RWPE2 (cell line): ENCODE data around the gene SLC24A3.

Experiments
- ATAC-seq: fragments of 200-7000 bp; cut with Tn5 transposase; 3 replicates; pipeline ENCODE4 v1.9.1; 2021; ENCODE audit warnings: low read depth
- DNase-seq: peaks from one replicate; pipeline ENCODE4 v3.0.0-alpha.2; 2020; ENCODE audit warnings: low spot score
- H3K27ac ChIP-seq: fragments of 450-650 bp; 2 replicates; pipeline ENCODE4 v1.5.1; 2017; ENCODE audit warnings: mild to moderate bottlenecking; ENCODE audit not compliant: poor library complexity, severe bottlenecking
- H3K27me3 ChIP-seq: fragments of 250-450 bp; sonication (Bioruptor Pico); 2 replicates; pipeline ENCODE4 v1.5.1; 2021; ENCODE audit warnings: mild to moderate bottlenecking, moderate library complexity; ENCODE audit not compliant: insufficient read depth, poor library complexity, severe bottlenecking
- H3K36me3 ChIP-seq: fragments of 250-450 bp; sonication (Bioruptor Pico); 2 replicates; pipeline ENCODE4 v1.5.1; 2020; ENCODE audit warnings: low read depth, mild to moderate bottlenecking, moderate library complexity
- H3K4me1 ChIP-seq: fragments of 250-450 bp; sonication (Bioruptor Pico); 2 replicates; pipeline ENCODE4 v1.5.1; 2021; ENCODE audit warnings: mild to moderate bottlenecking, moderate library complexity; ENCODE audit not compliant: insufficient read depth, poor library complexity, severe bottlenecking
- H3K4me3 ChIP-seq: fragments of 250-450 bp; sonication (Bioruptor Pico); 2 replicates; pipeline ENCODE4 v1.5.1; 2021; ENCODE audit warnings: mild to moderate bottlenecking, moderate library complexity; ENCODE audit not compliant: severe bottlenecking
- H3K9me3 ChIP-seq: fragments of 250-450 bp; sonication (Bioruptor Pico); 2 replicates; pipeline ENCODE4 v1.5.1; 2021; ENCODE audit warnings: mild to moderate bottlenecking, moderate library complexity; ENCODE audit not compliant: severe bottlenecking
- CTCF ChIP-seq: fragments of 450-650 bp; IDR thresholded peaks from one replicate; pipeline ENCODE4 v1.5.1; 2017; ENCODE audit warnings: mild to moderate bottlenecking, moderate library complexity; ENCODE audit not compliant: poor library complexity, severe bottlenecking

SLC24A3 gene

GRCh38 chr20:19555726-19556125, 343.3 kb downstream of the SLC24A3 start:
- no peaks in the 10 kb centered on the region for H3K36me3 ChIP-seq
- H3K4me3 ChIP-seq: no peak overlapping the region
- no peak overlapping the region for H3K27ac ChIP-seq
- ATAC-seq (no peak), DNase-seq (no peak)
- no peaks in the 10 kb centered on the region for H3K27me3 ChIP-seq
- no peaks in the 10 kb centered on the region for H3K4me1 ChIP-seq
- TF ChIP-seq CTCF: no peak
- H3K9me3 ChIP-seq: no peaks in the 10 kb centered on the region

- ATAC-seq: no peak; the same call in 2 of the 3 replicates
Measured at GRCh38 chr20:19557291-19557690, 344.8 kb downstream of the SLC24A3 start.

DNA sequence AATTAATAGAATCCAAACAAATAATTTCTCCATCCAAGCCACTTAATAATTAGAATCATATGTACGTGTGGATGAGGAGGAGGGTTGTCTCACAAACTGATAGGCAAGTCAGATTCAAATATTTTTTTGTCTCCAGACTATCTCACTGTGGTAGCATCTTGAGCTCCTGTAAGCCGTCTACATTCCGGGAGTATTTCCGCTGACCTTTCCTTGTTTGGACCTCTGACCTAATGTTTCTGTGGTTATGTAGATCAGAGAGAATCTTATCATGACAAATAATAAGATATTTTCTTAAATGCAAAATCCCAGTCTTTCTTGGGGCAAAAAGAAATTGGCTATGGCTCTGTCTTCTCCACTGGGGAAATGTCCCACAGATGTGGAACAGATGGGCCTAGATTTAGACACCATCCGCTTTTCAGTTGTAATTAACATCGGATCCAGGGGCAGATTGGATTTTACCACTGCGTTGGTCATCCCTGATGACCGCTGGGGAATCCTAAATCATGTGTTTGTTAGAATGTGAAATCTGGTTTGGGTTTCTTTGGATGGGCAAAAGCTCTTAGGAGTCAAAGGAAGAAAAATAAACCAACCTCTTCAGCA, 348.5 kb downstream of the SLC24A3 start:
- Histone ChIP-seq H3K27me3 (no peaks in the 10 kb centered on the region), H3K4me1 (no peaks in the 10 kb centered on the region), H3K36me3 (no peaks in the 10 kb centered on the region), H3K9me3 (no peaks in the 10 kb centered on the region), H3K27ac (no peak overlapping the region), H3K4me3 (no peak overlapping the region)
- ATAC-seq (no peak), DNase-seq (no peak)
- no peak for TF ChIP-seq CTCF

More at GRCh38 chr20:19557291-19557690, 344.8 kb downstream of the SLC24A3 start:
- Histone ChIP-seq H3K4me3 (no peak overlapping the region), H3K36me3 (no peaks in the 10 kb centered on the region), H3K27me3 (no peaks in the 10 kb centered on the region), H3K4me1 (no peaks in the 10 kb centered on the region), H3K27ac (no peak overlapping the region), H3K9me3 (no peaks in the 10 kb centered on the region)
- no peak for DNase-seq
- no peak for TF ChIP-seq CTCF

DNA sequence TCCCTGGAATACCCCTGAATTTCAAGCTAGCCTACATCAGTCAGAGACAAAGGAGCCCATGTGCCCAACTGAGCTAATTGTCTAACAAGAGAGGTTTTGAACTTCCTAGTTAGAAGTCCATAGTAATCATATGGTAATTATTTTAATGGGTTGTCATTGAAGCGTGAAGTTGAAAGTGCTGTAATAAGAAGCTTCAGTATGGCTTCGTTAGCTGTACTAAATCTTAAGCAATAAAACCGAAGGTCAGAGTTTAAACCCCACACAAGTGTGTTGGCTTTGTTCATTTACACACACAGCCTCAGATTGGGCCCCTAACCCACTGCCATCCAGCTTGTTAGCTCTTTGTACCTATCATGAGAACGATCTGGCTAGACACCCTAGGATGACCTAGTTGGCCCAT, 350.0 kb downstream of the SLC24A3 start:
- no peaks in the 10 kb centered on the region for H3K36me3 ChIP-seq
- no peak overlapping the region for H3K27ac ChIP-seq
- ATAC-seq (no peak), DNase-seq (no peak)
- no peaks in the 10 kb centered on the region for H3K4me1 ChIP-seq
- H3K27me3 ChIP-seq: no peaks in the 10 kb centered on the region
- H3K9me3 ChIP-seq: no peaks in the 10 kb centered on the region
- no peak overlapping the region for H3K4me3 ChIP-seq
- no peak for TF ChIP-seq CTCF

- Histone ChIP-seq H3K9me3 (no peaks in the 10 kb centered on the region), H3K4me3 (no peak overlapping the region), H3K27me3 (no peaks in the 10 kb centered on the region), H3K27ac (no peak overlapping the region), H3K36me3 (no peaks in the 10 kb centered on the region), H3K4me1 (no peaks in the 10 kb centered on the region)
- no peak for TF ChIP-seq CTCF
- DNase-seq (no peak), ATAC-seq (no peak)
Measured at GRCh38 chr20:19564261-19564660, 351.8 kb downstream of the SLC24A3 start.
